ENCODE results near the gene TSPAN18. TPM values are rescaled to one million over a fixed set of nuclear protein-coding genes. Genes with fewer than 3 reads are reported as not detected.

Gene TSPAN18
- total and polyA plus RNA-seq, 2 of the 8 experiments (the other 6 are each of a cell fraction or from before 2014, with no cell fraction given), result 5.2 to 10.2 TPM

GRCh38 chr11:44784851-44785250 lies 58.1 kb downstream of the TSPAN18 start:
- CTCF ChIA-PET (ENCODE audit: partially characterized antibody), result interaction anchor here (0.7 to 8.0 kb wide), 16 partner anchors 9 to 163 kb away, joined by 3 to 86 read pairs (median 5); no protein-coding TSS in a partner anchor
- Histone ChIP-seq H2BK12ac (ENCODE audit: low read depth, low read length) (no peak overlapping the region), H3K79me2 (ENCODE audit: control insufficient read depth in 1 of 2, insufficient read depth in 2 of 2, low read length in 2 of 2) (no peaks in the 10 kb centered on the region), H3K14ac (ENCODE audit: insufficient read length) (no peak overlapping the region), H2BK15ac (ENCODE audit: low read length) (no peak overlapping the region), H3K36me3 (ENCODE audit: control insufficient read depth in 2 of 4, insufficient read depth in 4 of 4, low read length in 3 of 4) (no peaks in the 10 kb centered on the region), H3K4ac (replicated peaks; ENCODE audit: insufficient read length, low read depth, low read length) (no peak overlapping the region), H3K4me3 (ENCODE audit: extremely low read depth in 1 of 4, insufficient read depth in 2 of 4, low read depth in 3 of 4, low read length in 4 of 4) (no peak overlapping the region), H3K9me3 (ENCODE audit: insufficient read depth in 2 of 2, low read depth in 1 of 2, low read length in 1 of 2) (no peaks in the 10 kb centered on the region), H2AK5ac (ENCODE audit: low read depth, low read length) (0 out of 2 replicates have a peak overlapping the region, but pooled peaks have one; percentile 17), H3K23ac (ENCODE audit: insufficient read length) (no peak overlapping the region), H3K27ac (ENCODE audit: low read depth, low read length) (no peak overlapping the region), H4K91ac (replicated peaks; ENCODE audit: insufficient read length, low read length) (no peak overlapping the region), H4K8ac (ENCODE audit: extremely low read depth, insufficient read depth, low read length) (no peak overlapping the region), H3K18ac (ENCODE audit: extremely low read depth, low read length) (no peak overlapping the region), H3K23me2 (ENCODE audit: low read depth, low read length) (no peaks in the 10 kb centered on the region), H4K20me1 (replicated peaks in 1 of 2; ENCODE audit: control insufficient read depth in 1 of 2, insufficient read depth in 2 of 2, low read length in 2 of 2) (no peaks in the 10 kb centered on the region), H2AFZ (ENCODE audit: low read length) (no peak overlapping the region), H3K4me1 (replicated peaks in 1 of 4; ENCODE audit: control insufficient read depth in 3 of 4, insufficient read depth in 4 of 4, low read length in 3 of 4) (peaks cover 10 to 27% (median 24%) of the 10 kb centered on the region in 4 experiments), H3K9ac (replicated peaks in 1 of 4; ENCODE audit: extremely low read depth in 1 of 4, low read depth in 3 of 4, low read length in 3 of 4) (no peak overlapping the region), H4K5ac (ENCODE audit: insufficient read length, low read depth, low read length) (no peak overlapping the region), H2BK20ac (ENCODE audit: low read length) (no peak overlapping the region), H2BK120ac (replicated peaks; ENCODE audit: low read depth, low read length) (no peak overlapping the region), H3K56ac (replicated peaks; ENCODE audit: insufficient read length, low read depth, low read length) (no peak overlapping the region), H3K4me2 (ENCODE audit: insufficient read depth in 1 of 2, low read depth in 2 of 2, low read length in 2 of 2) (peak overlapping the region in 1 of 2 experiments; percentile 30; a peak in 1 of 4 replicates), H2BK5ac (ENCODE audit: low read depth, low read length) (no peak overlapping the region), H3K27me3 (replicated peaks in 1 of 4; ENCODE audit: control insufficient read depth in 3 of 4, extremely low read depth in 1 of 4, insufficient read depth in 3 of 4, low read length in 3 of 4) (no peaks in the 10 kb centered on the region), H3K79me1 (ENCODE audit: low read depth, low read length) (no peaks in the 10 kb centered on the region; the same call in 1 of the 2 replicates)
- FAIRE-seq (no peak), DNase-seq (ENCODE audit: low read depth in 1 of 2, low spot score in 2 of 2) (no peak)
- 76% methylated on average over 3 of the region's 3 CpGs; no CpG with 5 or more reads in 1 of the 2 experiments for WGBS, 2 experiments (ENCODE audit: extremely low coverage in 1 of 2, insufficient coverage in 1 of 2, insufficient read length in 1 of 2, insufficient replicate concordance in 2 of 2, low coverage in 1 of 2, low lambda C conversion rate in 2 of 2, missing lambda C conversion rate in 1 of 2)
- POLR2A ChIA-PET (ENCODE audit: partially characterized antibody), result no interaction called here
- TF ChIP-seq KDM4A (IDR thresholded peaks at IDR 0.05; ENCODE audit: low read depth, low read length, severe bottlenecking), result no peak
- no peak for TF ChIP-seq POU5F1 (IDR thresholded peaks at IDR 0.05; ENCODE audit: low read depth, low read length)
- no peak for TF ChIP-seq GABPA (IDR thresholded peaks at IDR 0.05; ENCODE audit: borderline replicate concordance, insufficient read depth, low read length)
- TF ChIP-seq EP300 (IDR thresholded peaks at IDR 0.05; ENCODE audit: borderline replicate concordance in 1 of 2, low read depth in 2 of 2, low read length in 2 of 2), result no peak
- TF ChIP-seq SP4 (IDR thresholded peaks at IDR 0.05; ENCODE audit: low read length), result no peak
- TF ChIP-seq CEBPB (IDR thresholded peaks at IDR 0.05; ENCODE audit: low read depth, low read length), result no peak
- TF ChIP-seq TEAD4 (IDR thresholded peaks at IDR 0.05; ENCODE audit: low read depth, low read length), result no peak
- no peak for TF ChIP-seq SIN3A (conservative IDR thresholded peaks at IDR 0.05 in 1 of 2, IDR thresholded peaks at IDR 0.05 in 1 of 2; ENCODE audit: low read depth in 1 of 2, low read length in 2 of 2)
- TF ChIP-seq KDM1A (IDR thresholded peaks at IDR 0.05; ENCODE audit: borderline replicate concordance, low read length), result no peak
